HCT116 (cell line): ENCODE results near the gene RPL29. TPM values are rescaled to one million over a fixed set of nuclear protein-coding genes. Genes with fewer than 3 reads are reported as not detected.

Experiments used
- ATAC-seq: fragments of 200-7000 bp; cut with Tn5 transposase; 2 replicates; pipeline ENCODE4 v1.9.1; 2020; ENCODE audit warnings: mild to moderate bottlenecking, moderate library complexity
- BruUV-seq: library from RNA; stranded (reverse); fragments of 400-500 nt; replicated peaks from 2 replicates; lab custom pipeline; 2021; lab: Mats Ljungman, UMichigan
- CTCF ChIA-PET: fragments of 300-600 bp; sonication (Branson Sonifier 250); formaldehyde crosslinking; loops from one replicate; lab custom pipeline; 2021; ENCODE audit warnings: antibody characterized with exemption; lab: Charles Lee
- POLR2A ChIA-PET: fragments of 300-600, 350-600 bp; sonication (Branson Sonifier 250); formaldehyde crosslinking; loops from one replicate; lab custom pipeline; 2021; ENCODE audit warnings: antibody characterized with exemption; lab: Charles Lee
- RAD21 ChIA-PET, 2 experiments: fragments of 300-600 bp; sonication (Branson Sonifier 250); formaldehyde crosslinking; loops; one replicate each; lab custom pipeline; 2023; ENCODE audit warnings: low total read pairs in 2 of 2; ENCODE audit not compliant: uncharacterized antibody in 2 of 2, unreplicated experiment in 2 of 2, low non-redundant PET in 1 of 2; lab: Charles Lee
- DNase-seq: peaks from one replicate; pipeline ENCODE4 v3.0.0-alpha.2; 2010; ENCODE audit warnings: low read depth, low spot score
- H2AFZ ChIP-seq: fragments of 200-600 bp; shearing (Covaris generic), sonication (generic); 2 replicates; pipeline ENCODE4 v1.6.1; 2017; ENCODE audit warnings: low read depth, mixed run types, mixed read lengths, antibody characterized with exemption, low read length; ENCODE audit not compliant: poor library complexity, severe bottlenecking
- H3K27ac ChIP-seq: 2 replicates; pipeline ENCODE4 v1.5.1; 2012; ENCODE audit warnings: low read depth, low read length
- H3K27me3 ChIP-seq: fragments of 200-600 bp; sonication (generic); 2 replicates; pipeline ENCODE4 v1.6.1; 2016; ENCODE audit warnings: mixed run types, low read length, mixed read lengths; ENCODE audit not compliant: insufficient read depth
- H3K36me3 ChIP-seq, 2 experiments: fragments of 200-500 bp in 1 of 2; fragments of 200-600 bp in 1 of 2; sonication (Bioruptor generic) in 1 of 2; sonication (generic) in 1 of 2; 2 replicates each; pipeline versions ENCODE4 v1.5.1 to v1.6.1; 2014 to 2016; ENCODE audit warnings: low read length in 2 of 2, inconsistent platforms in 1 of 2, mixed read lengths in 1 of 2, mixed run types in 1 of 2; ENCODE audit not compliant: insufficient read depth in 2 of 2, control insufficient read depth in 1 of 2
- H3K4me1 ChIP-seq, 2 experiments: fragments of 200-600 bp in 1 of 2; sonication (generic) in 1 of 2; 2 replicates each; pipeline versions ENCODE4 v1.5.1 to v1.6.1; 2012 to 2017; ENCODE audit warnings: low read length in 2 of 2, inconsistent platforms in 1 of 2, mild to moderate bottlenecking in 1 of 2, mixed read lengths in 1 of 2, mixed run types in 1 of 2, moderate library complexity in 1 of 2; ENCODE audit not compliant: insufficient read depth in 2 of 2, control insufficient read depth in 1 of 2
- H3K4me2 ChIP-seq: fragments of 200-600 bp; sonication (generic); 2 replicates; pipeline ENCODE4 v1.6.1; 2017; ENCODE audit warnings: mixed run types, low read length, mixed read lengths
- H3K4me3 ChIP-seq, 2 experiments: fragments of 200-600 bp in 1 of 2; sonication (generic) in 1 of 2; replicated peaks in 1 of 2; 2 replicates each; pipeline ENCODE4 v1.5.1; 2011 to 2016; ENCODE audit warnings: low read length in 2 of 2, control low read depth in 1 of 2, low read depth in 1 of 2, mild to moderate bottlenecking in 1 of 2, mixed read lengths in 1 of 2, mixed run types in 1 of 2
- H3K79me2 ChIP-seq: fragments of 200-600 bp; sonication (generic); 2 replicates; pipeline ENCODE4 v1.6.1; 2017; ENCODE audit warnings: mild to moderate bottlenecking, mixed run types, low read length, moderate library complexity, mixed read lengths; ENCODE audit not compliant: insufficient read depth
- H3K9ac ChIP-seq: fragments of 200-600 bp; sonication (generic); 2 replicates; pipeline ENCODE4 v1.6.1; 2016; ENCODE audit warnings: low read length, mixed read lengths
- H3K9me2 ChIP-seq: fragments of 200-600 bp; sonication (generic), shearing (Covaris generic); 2 replicates; pipeline ENCODE4 v1.6.1; 2017; ENCODE audit warnings: mixed run types, mild to moderate bottlenecking, moderate library complexity; ENCODE audit not compliant: insufficient read depth
- H3K9me3 ChIP-seq, 2 experiments: fragments of 200-500 bp in 1 of 2; fragments of 200-600 bp in 1 of 2; sonication (Bioruptor generic) in 1 of 2; sonication (generic) in 1 of 2; 2 replicates each; pipeline ENCODE4 v1.6.1; 2014 to 2017; ENCODE audit warnings: low read length in 2 of 2, mixed read lengths in 2 of 2, inconsistent platforms in 1 of 2, low read depth in 1 of 2, mild to moderate bottlenecking in 1 of 2, mixed run types in 1 of 2, moderate library complexity in 1 of 2; ENCODE audit not compliant: control insufficient read depth in 1 of 2, insufficient read depth in 1 of 2
- H4K20me1 ChIP-seq: fragments of 200-600 bp; sonication (generic), shearing (Covaris generic); 2 replicates; pipeline ENCODE4 v1.6.1; 2017; ENCODE audit warnings: mixed run types, mild to moderate bottlenecking, moderate library complexity; ENCODE audit not compliant: insufficient read depth
- CBX3 ChIP-seq: IDR thresholded peaks from 2 replicates; pipeline ENCODE4 v1.6.1; 2012; ENCODE audit warnings: low read depth
- CEBPB ChIP-seq: IDR thresholded peaks from 2 replicates; pipeline ENCODE4 v1.6.1; 2012; ENCODE audit warnings: low read depth
- EGR1 ChIP-seq: IDR thresholded peaks from 2 replicates; pipeline ENCODE4 v1.6.1; 2012; ENCODE audit warnings: low read depth
- ELF1 ChIP-seq: IDR thresholded peaks from 2 replicates; pipeline ENCODE4 v1.6.1; 2012; ENCODE audit warnings: low read depth, borderline replicate concordance
- EZH2phosphoT487 ChIP-seq: fragments of 200-600 bp; IDR thresholded peaks from 2 replicates; pipeline ENCODE4 v1.6.1; 2018; ENCODE audit warnings: antibody characterized with exemption, borderline replicate concordance
- FOSL1 ChIP-seq: IDR thresholded peaks from 2 replicates; pipeline ENCODE4 v1.6.1; 2012; ENCODE audit warnings: low read depth
- POLR2A ChIP-seq: IDR thresholded peaks from 2 replicates; pipeline ENCODE4 v1.7.0; 2011; ENCODE audit warnings: borderline replicate concordance; ENCODE audit not compliant: insufficient read depth, insufficient read length; ENCODE audit errors: extremely low read depth
- RAD21 ChIP-seq: IDR thresholded peaks from 2 replicates; pipeline ENCODE4 v1.6.1; 2012; ENCODE audit warnings: low read depth, mild to moderate bottlenecking
- SP1 ChIP-seq: IDR thresholded peaks from 2 replicates; pipeline ENCODE4 v1.6.1; 2012; ENCODE audit warnings: low read depth
- TCF7L2 ChIP-seq: IDR thresholded peaks from 2 replicates; pipeline ENCODE4 v1.7.0; 2011; ENCODE audit warnings: borderline replicate concordance, inconsistent platforms; ENCODE audit not compliant: insufficient read depth, insufficient read length; ENCODE audit errors: extremely low read depth
- ZFX ChIP-seq: fragments of 450-650 bp; IDR thresholded peaks from 2 replicates; pipeline ENCODE4 v1.6.1; 2017
- ZNF274 ChIP-seq: fragments of 200-500 bp; sonication (Bioruptor generic); IDR thresholded peaks from 2 replicates; pipeline ENCODE4 v1.6.1; 2014; ENCODE audit warnings: mild to moderate bottlenecking, low read depth, low read length, inconsistent platforms
- intact Hi-C: fragments of 100-400 bp; cut with micrococcal nuclease; formaldehyde crosslinking; loops from 2 replicates; pipeline ENCODE4 v1.10.0; 2022
- total RNA-seq: library from RNA; stranded (reverse); gene quantifications from one replicate; pipeline ENCODE4 v1.2.1, GENCODE V29; 2021; ENCODE audit not compliant: unreplicated experiment
- TF ChIP-seq, protein P1 (sequence below), 3 experiments: fragments of 200-600 bp in 1 of 3; sonication (generic) in 1 of 3; IDR thresholded peaks in 2 of 3; conservative IDR thresholded peaks in 1 of 3; 2 replicates each; pipeline ENCODE4 v1.5.1; 2012 to 2017; ENCODE audit warnings: low read depth in 2 of 3, low read length in 2 of 3, antibody characterized with exemption in 1 of 3, borderline replicate concordance in 1 of 3, control low read depth in 1 of 3, mild to moderate bottlenecking in 1 of 3, mixed read lengths in 1 of 3, mixed run types in 1 of 3, moderate library complexity in 1 of 3; ENCODE audit not compliant: insufficient read depth in 1 of 3
- TF ChIP-seq, protein P2 (sequence below): IDR thresholded peaks from 2 replicates; pipeline ENCODE4 v1.6.1; 2012; ENCODE audit warnings: low read depth
- TF ChIP-seq, protein P3 (sequence below): IDR thresholded peaks from 2 replicates; pipeline ENCODE4 v1.6.1; 2011; ENCODE audit warnings: mild to moderate bottlenecking, low read length, moderate library complexity; ENCODE audit not compliant: insufficient replicate concordance; ENCODE audit errors: extremely low read depth

The RPL29 gene
- total RNA-seq, 1 experiment from 2014 or later = 1,880 TPM

DNA sequence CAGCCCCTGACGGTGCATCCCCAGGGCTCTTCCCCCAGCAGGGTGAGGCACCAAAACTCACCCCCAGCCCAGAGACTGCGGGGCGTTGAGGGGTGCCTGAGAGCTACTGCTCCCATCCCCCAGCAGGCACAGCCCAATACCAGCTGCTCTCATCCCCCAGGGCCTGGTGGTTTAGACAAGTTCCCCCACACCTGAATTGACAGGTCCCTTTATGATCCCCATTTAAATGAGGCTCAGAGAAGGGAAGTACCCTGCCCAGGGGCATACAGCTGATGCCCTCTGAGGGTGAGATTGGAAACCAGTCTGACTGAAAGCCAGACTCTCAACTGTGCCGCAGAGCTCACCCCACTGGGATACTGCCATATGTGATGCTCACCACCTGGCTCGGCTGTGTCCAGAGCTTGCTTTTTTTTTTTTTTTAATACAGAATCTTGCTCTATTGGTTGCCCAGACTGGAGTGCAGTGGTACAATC, 40.6 kb upstream of the RPL29 start:
- Histone ChIP-seq H3K36me3 (no peaks in the 10 kb centered on the region), H3K9me3 (no peaks in the 10 kb centered on the region), H3K27ac (no peak overlapping the region), H3K9me2 (no peaks in the 10 kb centered on the region), H3K4me3 (no peak overlapping the region), H3K27me3 (no peaks in the 10 kb centered on the region), H3K79me2 (no peaks in the 10 kb centered on the region), H3K4me2 (no peak overlapping the region), H3K4me1 (peaks cover 0 to 6% of the 10 kb centered on the region in 2 experiments; a peak in 1 of 4 replicates), H2AFZ (no peak overlapping the region), H4K20me1 (no peaks in the 10 kb centered on the region), H3K9ac (no peak overlapping the region)
- ChIA-PET RAD21 (no interaction called here), POLR2A (interaction anchor here (0.6 to 1.2 kb wide), 2 partner anchors 9 to 10 kb away, joined by 3 to 4 read pairs; no protein-coding TSS in a partner anchor), CTCF (interaction anchor here (1.0 to 2.3 kb wide), 2 partner anchors 10 to 87 kb away, joined by 5 to 7 read pairs; no protein-coding TSS in a partner anchor)
- TF ChIP-seq ZNF274 (no peak), TCF7L2 (no peak), FOSL1 (no peak), CBX3 (no peak), ZFX (no peak), RAD21 (no peak), EGR1 (no peak), POLR2A (no peak), EZH2phosphoT487 (no peak), SP1 (no peak), CEBPB (no peak), ELF1 (no peak)
- TF ChIP-seq, protein P1, sequence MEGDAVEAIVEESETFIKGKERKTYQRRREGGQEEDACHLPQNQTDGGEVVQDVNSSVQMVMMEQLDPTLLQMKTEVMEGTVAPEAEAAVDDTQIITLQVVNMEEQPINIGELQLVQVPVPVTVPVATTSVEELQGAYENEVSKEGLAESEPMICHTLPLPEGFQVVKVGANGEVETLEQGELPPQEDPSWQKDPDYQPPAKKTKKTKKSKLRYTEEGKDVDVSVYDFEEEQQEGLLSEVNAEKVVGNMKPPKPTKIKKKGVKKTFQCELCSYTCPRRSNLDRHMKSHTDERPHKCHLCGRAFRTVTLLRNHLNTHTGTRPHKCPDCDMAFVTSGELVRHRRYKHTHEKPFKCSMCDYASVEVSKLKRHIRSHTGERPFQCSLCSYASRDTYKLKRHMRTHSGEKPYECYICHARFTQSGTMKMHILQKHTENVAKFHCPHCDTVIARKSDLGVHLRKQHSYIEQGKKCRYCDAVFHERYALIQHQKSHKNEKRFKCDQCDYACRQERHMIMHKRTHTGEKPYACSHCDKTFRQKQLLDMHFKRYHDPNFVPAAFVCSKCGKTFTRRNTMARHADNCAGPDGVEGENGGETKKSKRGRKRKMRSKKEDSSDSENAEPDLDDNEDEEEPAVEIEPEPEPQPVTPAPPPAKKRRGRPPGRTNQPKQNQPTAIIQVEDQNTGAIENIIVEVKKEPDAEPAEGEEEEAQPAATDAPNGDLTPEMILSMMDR (IDR thresholded peaks at IDR 0.05 in 2 of 3, conservative IDR thresholded peaks at IDR 0.05 in 1 of 3; ENCODE audit: borderline replicate concordance in 1 of 3, insufficient read depth in 1 of 3, low read depth in 2 of 3, low read length in 2 of 3) = no peak
- TF ChIP-seq, protein P2, sequence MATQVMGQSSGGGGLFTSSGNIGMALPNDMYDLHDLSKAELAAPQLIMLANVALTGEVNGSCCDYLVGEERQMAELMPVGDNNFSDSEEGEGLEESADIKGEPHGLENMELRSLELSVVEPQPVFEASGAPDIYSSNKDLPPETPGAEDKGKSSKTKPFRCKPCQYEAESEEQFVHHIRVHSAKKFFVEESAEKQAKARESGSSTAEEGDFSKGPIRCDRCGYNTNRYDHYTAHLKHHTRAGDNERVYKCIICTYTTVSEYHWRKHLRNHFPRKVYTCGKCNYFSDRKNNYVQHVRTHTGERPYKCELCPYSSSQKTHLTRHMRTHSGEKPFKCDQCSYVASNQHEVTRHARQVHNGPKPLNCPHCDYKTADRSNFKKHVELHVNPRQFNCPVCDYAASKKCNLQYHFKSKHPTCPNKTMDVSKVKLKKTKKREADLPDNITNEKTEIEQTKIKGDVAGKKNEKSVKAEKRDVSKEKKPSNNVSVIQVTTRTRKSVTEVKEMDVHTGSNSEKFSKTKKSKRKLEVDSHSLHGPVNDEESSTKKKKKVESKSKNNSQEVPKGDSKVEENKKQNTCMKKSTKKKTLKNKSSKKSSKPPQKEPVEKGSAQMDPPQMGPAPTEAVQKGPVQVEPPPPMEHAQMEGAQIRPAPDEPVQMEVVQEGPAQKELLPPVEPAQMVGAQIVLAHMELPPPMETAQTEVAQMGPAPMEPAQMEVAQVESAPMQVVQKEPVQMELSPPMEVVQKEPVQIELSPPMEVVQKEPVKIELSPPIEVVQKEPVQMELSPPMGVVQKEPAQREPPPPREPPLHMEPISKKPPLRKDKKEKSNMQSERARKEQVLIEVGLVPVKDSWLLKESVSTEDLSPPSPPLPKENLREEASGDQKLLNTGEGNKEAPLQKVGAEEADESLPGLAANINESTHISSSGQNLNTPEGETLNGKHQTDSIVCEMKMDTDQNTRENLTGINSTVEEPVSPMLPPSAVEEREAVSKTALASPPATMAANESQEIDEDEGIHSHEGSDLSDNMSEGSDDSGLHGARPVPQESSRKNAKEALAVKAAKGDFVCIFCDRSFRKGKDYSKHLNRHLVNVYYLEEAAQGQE = no peak
- TF ChIP-seq, protein P3, sequence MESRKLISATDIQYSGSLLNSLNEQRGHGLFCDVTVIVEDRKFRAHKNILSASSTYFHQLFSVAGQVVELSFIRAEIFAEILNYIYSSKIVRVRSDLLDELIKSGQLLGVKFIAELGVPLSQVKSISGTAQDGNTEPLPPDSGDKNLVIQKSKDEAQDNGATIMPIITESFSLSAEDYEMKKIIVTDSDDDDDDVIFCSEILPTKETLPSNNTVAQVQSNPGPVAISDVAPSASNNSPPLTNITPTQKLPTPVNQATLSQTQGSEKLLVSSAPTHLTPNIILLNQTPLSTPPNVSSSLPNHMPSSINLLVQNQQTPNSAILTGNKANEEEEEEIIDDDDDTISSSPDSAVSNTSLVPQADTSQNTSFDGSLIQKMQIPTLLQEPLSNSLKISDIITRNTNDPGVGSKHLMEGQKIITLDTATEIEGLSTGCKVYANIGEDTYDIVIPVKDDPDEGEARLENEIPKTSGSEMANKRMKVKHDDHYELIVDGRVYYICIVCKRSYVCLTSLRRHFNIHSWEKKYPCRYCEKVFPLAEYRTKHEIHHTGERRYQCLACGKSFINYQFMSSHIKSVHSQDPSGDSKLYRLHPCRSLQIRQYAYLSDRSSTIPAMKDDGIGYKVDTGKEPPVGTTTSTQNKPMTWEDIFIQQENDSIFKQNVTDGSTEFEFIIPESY = no peak
- no peak for ATAC-seq
- no peak for DNase-seq
- no TSS peak for BruUV-seq
- intact Hi-C loops = no loop called here
